Measurements from ENCODE around the gene PLSCR1.
A peak's percentile ranks its signal among the peaks of the same experiment; 100 is the strongest.
"Not testable (repeated sequence)": the region's sequence is repeated elsewhere in the genome, so short reads cannot be mapped to it uniquely, and the experiment has no call there.

Gene PLSCR1

DNA sequence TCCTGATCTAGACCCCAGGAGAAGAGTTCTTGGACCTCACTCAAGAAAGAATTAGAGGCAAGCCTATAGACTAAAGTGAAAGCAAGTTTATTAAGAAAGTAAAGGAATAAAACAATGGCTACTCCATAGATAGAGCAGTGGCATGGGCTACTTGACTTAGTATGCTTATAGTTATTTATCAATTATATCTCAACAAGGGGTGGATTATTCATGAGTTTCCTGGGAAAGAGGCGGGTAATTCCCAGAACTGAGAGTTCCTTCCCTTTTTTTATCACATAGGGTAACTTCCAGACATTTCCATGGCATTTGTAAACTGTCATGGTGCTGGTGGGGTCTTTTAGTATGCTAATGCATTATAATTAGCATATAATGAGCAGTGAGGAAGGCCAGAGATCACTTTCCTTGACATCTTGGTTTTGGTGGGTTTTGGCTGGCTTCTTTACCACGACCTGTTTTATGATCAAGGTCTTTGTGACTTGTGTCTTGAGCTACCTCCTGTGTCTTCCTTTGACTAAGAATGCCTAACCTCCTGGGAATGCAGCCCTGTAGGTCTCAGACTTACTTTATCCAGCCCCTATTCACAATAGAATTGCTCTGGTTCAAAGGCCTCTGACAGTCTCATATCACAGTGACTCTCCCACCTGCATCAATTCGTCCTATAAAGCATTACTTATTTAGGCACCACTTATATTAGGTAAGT is 39.8 kb downstream of the PLSCR1 start:
- DNase-seq (ENCODE audit: low read depth) = no peak
- TF ChIP-seq, protein P1, sequence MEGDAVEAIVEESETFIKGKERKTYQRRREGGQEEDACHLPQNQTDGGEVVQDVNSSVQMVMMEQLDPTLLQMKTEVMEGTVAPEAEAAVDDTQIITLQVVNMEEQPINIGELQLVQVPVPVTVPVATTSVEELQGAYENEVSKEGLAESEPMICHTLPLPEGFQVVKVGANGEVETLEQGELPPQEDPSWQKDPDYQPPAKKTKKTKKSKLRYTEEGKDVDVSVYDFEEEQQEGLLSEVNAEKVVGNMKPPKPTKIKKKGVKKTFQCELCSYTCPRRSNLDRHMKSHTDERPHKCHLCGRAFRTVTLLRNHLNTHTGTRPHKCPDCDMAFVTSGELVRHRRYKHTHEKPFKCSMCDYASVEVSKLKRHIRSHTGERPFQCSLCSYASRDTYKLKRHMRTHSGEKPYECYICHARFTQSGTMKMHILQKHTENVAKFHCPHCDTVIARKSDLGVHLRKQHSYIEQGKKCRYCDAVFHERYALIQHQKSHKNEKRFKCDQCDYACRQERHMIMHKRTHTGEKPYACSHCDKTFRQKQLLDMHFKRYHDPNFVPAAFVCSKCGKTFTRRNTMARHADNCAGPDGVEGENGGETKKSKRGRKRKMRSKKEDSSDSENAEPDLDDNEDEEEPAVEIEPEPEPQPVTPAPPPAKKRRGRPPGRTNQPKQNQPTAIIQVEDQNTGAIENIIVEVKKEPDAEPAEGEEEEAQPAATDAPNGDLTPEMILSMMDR (IDR thresholded peaks at IDR 0.05; ENCODE audit: insufficient read depth, low read depth, low read length, missing control alignments) = no peak

DNA sequence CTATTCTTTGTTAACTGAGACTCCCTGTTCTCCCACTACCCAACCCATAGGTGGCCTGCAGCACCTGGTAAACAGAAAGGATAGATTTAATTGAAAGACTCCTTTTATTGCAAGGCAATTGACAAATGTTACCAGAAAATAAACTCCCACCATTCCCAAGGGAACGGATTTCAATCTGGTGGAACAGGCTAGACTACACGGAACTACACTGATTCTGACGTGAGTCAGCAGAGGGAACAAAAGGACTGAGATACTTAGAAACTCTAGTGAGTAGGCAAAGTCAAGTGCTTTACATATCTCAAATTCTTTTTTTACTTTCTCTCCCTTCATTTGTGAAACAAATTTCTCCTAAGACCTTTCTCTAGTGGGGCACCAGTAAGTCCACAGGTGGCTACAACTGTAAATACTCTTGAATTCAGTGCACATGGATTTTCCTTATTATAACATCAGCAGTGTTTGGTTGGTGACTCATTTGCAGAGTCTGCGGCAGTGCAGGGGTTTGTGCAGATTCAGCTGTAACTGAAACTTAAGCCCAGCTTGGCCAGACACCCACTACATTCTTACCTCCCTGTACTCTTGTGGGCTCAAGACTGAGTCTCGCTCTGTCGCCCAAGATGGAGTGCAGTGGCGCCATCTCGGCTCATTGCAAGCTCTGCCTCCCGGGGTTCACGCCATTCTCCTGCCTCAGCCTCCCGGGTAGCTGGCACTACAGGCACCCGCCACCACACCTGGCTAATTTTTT is 40.8 kb downstream of the PLSCR1 start:
- TF ChIP-seq, protein P1 (IDR thresholded peaks at IDR 0.05; ENCODE audit: insufficient read depth, low read depth, low read length, missing control alignments) = no peak
- peak; percentile 88 for DNase-seq (ENCODE audit: low read depth)
- H3K4me3 ChIP-seq (ENCODE audit: low read depth, low read length) = no peak overlapping the region

More for the DNA sequence above, 39.8 kb downstream of the PLSCR1 start:
- no peak overlapping the region for H3K4me3 ChIP-seq (ENCODE audit: low read depth, low read length)

- TF ChIP-seq, protein P1 (IDR thresholded peaks at IDR 0.05; ENCODE audit: insufficient read depth, low read depth, low read length, missing control alignments) = no peak
- DNase-seq (ENCODE audit: low read depth) = no peak
- no peak overlapping the region for H3K4me3 ChIP-seq (ENCODE audit: low read depth, low read length)
Observed at GRCh38 chr3:146502887-146503460, 41.4 kb downstream of the PLSCR1 start.

DNA sequence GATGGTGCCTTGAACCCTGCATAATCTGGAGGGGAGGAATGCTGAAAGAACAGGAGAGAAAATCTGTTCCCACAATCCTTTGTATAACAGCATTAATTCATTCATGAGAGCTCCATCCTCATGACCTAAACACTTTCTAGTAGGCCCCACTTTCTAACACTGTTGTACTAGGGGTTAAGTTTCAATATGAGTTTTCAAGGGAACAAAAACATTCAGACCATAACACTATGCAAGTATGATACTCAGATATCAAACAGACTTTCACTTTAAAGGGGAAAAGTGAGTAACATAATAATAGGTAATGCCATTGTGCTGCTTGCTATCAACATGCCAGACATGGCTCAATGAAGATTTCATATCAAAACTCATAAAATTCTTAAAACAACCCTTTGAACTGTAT is 42.7 kb downstream of the PLSCR1 start:
- DNase-seq (ENCODE audit: low read depth) = peak; percentile 7
- no peak overlapping the region for H3K4me3 ChIP-seq (ENCODE audit: low read depth, low read length)
- TF ChIP-seq, protein P1 (IDR thresholded peaks at IDR 0.05; ENCODE audit: insufficient read depth, low read depth, low read length, missing control alignments) = no peak

DNA sequence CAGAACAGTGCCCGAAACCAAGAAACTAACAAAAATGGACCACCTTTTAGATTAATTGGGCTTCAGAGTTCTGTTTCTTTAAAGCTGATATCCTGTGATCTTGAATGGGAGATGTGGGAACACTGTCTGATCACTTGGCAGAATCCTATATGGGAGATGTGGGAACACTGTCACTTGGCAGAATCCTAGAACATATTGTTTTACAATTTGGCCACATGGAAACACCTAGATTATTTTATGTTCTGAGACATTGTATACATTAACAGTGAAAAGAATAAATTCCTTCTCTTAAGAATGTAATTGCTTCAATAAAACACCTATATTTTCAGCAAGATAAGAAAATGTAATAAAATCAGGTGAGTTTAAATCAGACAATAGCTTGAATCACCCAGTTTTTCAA is 44.7 kb downstream of the PLSCR1 start:
- H3K4me3 ChIP-seq (ENCODE audit: low read depth, low read length) = no peak overlapping the region
- no peak for DNase-seq (ENCODE audit: low read depth)
- TF ChIP-seq, protein P1 (IDR thresholded peaks at IDR 0.05; ENCODE audit: insufficient read depth, low read depth, low read length, missing control alignments) = no peak

DNA sequence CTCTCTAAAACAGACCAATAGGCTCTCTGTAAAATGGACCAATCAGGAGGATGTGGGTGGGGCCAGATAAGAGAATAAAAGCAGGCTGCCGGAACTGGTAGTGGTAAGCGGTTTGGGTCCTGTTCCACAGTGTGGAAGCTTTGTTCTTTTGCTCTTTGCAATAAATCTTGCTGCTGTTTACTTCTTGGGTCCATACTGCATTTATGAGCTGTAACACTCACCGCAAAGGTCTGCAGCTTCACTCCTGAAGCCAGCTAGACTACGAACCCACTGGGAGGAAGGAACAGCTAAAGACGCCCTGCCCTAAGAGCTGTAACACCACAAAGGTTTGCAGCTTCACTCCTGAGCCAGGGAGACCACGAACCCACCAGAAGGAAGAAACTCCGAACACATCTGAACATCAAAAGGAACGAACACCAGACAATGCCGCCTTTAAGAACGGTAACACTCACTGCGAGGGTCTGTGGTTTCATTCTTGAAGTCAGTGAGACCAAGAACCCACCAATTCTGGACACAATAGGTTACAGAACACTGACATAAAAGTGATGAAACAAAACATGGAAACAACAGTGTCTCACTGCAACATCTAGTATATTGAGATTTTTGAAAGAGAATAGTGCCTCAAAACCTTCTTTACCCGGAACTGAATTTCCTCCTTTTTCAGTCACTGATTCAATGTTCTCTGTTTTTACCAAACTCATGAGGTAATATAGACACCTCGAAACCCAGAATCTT is 46.2 kb downstream of the PLSCR1 start:
- no peak for DNase-seq (ENCODE audit: low read depth)
- H3K4me3 ChIP-seq (ENCODE audit: low read depth, low read length) = no peak overlapping the region
- TF ChIP-seq, protein P1 (IDR thresholded peaks at IDR 0.05; ENCODE audit: insufficient read depth, low read depth, low read length, missing control alignments) = no peak

DNA sequence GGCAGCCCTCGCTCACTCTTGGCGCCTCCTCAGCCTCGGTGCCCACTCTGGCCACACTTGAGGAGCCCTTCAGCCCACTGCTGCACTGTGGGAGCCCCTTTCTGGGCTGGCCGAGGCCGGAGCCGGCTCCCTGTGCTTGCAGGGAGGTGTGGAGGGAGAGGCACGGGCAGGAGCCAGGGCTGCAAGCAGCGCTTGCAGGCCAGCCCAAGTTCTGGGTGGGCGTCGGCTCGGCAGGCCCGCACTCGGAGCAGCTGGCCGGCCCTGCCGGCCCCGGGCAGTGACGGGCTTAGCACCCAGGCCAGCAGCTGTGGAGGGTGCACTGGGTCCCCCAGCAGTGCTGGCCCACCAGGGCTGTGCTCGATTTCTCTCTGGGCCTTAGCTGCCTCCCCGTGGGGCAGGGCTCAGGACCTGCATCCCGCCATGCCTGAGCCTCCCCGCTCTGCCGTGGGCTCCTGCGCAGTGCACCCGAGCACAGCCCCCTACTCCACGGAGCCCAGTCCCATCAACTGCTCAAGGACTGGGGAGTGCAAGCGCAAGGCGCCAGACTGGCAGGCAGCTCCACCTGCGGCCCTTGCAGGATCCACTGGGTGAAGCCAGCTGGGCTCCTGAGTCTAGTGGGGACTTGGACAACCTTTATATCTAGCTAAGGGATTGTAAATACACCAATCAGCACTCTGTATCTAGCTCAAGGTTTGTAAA is 47.1 kb downstream of the PLSCR1 start:
- H3K4me3 ChIP-seq (ENCODE audit: low read depth, low read length); DNase-seq (ENCODE audit: low read depth): not testable (repeated sequence)

Measured in GM12865 (cell line).